Astrocyte of the spinal cord (primary cell): ENCODE results near the gene IMMT.
"Not testable (repeated sequence)": the region's sequence is repeated elsewhere in the genome, so short reads cannot be mapped to it uniquely, and the experiment has no call there.

Source experiments
- DNase-seq: peaks from one replicate; pipeline ENCODE4 v3.0.0; 2011; ENCODE audit warnings: low read depth, low spot score
- H3K4me3 ChIP-seq: 2 replicates; pipeline ENCODE4 v1.5.1; 2011; ENCODE audit warnings: low read depth, mild to moderate bottlenecking, low read length, moderate library complexity
- in situ Hi-C: cut with HindIII; loops from 2 replicates; pipeline ENCODE4 v1.10.0; 2017; ENCODE audit warnings: low sequenced_read_pairs
- TF ChIP-seq, protein P1 (sequence below): IDR thresholded peaks from 2 replicates; pipeline ENCODE4 v1.5.1; 2012; ENCODE audit warnings: low read depth, mild to moderate bottlenecking, low read length, inconsistent platforms

The IMMT gene

DNA sequence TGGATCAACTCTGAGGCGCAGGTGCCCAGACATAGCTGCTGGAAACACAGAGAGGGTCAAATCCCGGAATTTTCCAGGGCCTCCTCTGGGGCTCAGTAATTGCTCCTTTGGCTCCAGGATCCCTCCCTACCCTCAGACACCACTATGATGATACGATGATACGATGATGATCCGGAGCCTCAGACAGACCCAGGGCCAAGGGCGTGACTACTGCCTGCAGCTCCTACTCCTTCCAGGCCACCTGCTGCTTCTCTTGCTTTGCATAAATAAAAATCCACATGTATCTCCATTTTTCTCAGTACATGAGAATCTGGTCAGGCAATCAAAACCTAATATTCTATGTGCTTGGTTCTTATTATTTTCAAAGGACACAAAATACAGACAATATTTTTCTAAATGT, 37.6 kb upstream of the IMMT start:
- TF ChIP-seq, protein P1, sequence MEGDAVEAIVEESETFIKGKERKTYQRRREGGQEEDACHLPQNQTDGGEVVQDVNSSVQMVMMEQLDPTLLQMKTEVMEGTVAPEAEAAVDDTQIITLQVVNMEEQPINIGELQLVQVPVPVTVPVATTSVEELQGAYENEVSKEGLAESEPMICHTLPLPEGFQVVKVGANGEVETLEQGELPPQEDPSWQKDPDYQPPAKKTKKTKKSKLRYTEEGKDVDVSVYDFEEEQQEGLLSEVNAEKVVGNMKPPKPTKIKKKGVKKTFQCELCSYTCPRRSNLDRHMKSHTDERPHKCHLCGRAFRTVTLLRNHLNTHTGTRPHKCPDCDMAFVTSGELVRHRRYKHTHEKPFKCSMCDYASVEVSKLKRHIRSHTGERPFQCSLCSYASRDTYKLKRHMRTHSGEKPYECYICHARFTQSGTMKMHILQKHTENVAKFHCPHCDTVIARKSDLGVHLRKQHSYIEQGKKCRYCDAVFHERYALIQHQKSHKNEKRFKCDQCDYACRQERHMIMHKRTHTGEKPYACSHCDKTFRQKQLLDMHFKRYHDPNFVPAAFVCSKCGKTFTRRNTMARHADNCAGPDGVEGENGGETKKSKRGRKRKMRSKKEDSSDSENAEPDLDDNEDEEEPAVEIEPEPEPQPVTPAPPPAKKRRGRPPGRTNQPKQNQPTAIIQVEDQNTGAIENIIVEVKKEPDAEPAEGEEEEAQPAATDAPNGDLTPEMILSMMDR, result no peak
- no peak for DNase-seq
- in situ Hi-C loops, result no loop called here
- H3K4me3 ChIP-seq, result no peak overlapping the region

DNA sequence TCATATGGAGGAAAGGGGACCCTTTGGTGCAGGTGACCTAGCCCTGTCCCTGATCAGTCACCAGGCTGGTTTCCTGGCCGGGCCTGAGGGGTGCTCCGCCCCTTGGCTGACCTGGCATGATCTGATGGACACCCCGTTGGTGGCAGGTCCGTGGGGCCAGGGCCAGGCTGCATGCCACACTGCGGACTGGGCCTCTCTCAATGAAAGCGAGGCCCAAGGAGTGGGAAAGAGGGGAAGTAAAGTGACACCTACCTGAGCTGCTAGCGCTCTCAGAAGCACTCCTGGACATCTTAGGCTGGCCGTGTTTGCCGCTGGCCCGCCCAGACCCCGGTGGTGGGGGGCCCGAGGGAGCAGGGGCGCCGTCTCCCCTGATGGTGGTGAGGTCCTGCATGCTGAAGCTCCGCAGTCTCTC, 37.1 kb upstream of the IMMT start:
- no peak overlapping the region for H3K4me3 ChIP-seq
- TF ChIP-seq, protein P1, result no peak
- in situ Hi-C loops, result no loop called here
- no peak for DNase-seq

DNA sequence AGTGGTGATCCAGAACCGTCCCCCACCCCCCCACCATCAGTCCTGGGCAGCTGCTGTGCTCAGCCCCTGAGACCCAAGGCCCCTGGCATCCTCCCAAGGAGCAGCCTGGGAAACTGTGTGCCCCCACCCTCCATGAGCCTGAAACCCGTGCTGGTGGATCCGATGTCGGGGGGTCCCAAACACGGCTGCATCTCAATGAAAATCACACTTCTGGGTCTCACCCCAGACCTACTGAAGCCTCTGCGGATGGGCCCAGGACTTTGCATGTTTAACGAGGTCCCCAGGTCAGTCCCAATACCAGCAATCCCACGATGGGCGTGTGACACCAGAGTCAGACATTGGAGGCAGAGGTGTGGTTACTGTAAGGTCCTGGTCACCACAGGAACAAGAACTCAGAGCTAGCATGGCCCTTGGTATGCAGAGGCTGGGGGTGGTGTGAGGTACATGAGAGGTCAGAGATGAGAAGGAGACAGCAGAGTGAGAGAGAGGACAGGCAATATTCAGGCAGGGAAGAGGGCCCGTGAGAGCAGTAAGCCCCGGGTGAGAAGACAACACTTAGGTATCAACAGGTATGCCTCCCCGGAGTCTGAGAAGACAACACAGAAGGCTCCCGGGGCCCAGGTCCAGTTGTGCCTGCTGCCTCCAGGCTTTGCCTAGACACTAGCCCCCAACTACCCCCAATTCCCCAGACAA, 36.6 kb upstream of the IMMT start:
- TF ChIP-seq, protein P1, result no peak
- no peak overlapping the region for H3K4me3 ChIP-seq
- DNase-seq, result no peak
- in situ Hi-C loops, result no loop called here

DNA sequence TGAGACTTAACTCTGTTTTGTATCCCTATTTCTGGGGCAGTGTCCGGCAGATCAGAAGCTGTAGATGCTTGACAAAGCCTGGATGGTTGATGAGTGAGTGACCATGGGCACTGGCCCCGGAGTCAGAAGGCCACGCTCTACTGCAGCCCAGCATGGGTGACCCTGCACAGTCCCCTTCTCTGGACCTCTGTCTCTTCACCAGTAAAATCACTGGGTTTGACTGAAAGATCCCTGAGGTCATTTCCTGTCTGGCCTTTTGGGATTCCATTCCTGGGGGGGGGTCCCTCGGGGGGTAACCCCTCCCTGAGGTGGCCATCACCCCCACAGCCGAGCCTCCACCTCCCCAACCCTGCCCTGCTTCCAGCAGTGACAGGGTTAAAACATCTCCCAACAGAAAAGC, 35.7 kb upstream of the IMMT start:
- TF ChIP-seq, protein P1, result no peak
- in situ Hi-C loops, result no loop called here
- H3K4me3 ChIP-seq, result no peak overlapping the region
- no peak for DNase-seq

DNA sequence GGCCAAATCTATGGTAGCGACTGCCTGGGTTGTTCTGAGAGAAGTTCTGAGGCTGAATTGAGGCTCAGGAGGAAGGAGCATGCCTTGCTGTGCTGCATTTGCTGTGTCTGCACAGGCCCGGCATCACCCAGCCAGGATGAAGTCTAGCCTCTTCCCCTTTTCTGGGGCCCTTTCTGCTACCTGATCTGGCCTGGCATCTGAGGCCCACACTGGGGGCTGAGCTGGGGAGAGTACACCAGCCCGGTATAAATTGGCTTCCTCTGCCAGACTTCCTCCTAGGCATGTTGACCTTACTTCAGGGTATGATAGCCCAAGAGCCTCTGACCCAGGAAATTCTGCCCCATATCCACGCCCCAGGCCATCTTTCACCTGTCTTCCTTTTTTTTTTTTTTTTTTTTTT, 34.0 kb upstream of the IMMT start:
- TF ChIP-seq, protein P1, result no peak
- in situ Hi-C loops, result no loop called here
- no peak overlapping the region for H3K4me3 ChIP-seq
- no peak for DNase-seq

DNA sequence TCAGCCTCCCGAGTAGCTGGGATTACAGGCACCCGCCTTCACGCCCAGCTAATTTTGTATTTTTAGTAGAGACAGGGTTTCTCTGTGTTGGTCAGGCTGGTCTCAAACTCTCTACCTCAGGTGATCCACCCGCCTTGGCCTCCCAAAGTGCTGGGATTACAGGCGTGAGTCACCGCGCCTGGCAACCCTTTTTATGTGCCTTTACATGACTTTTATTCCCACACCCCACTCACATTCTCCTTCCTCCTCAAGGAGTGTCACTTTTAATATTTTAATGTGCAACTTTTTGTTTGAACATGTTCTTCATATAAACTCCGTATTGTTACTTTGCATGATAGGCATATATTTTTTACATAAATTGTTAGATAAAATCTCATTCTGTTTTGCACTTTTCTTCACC, 33.3 kb upstream of the IMMT start:
- in situ Hi-C loops, DNase-seq, H3K4me3 ChIP-seq: not testable (repeated sequence)

DNA sequence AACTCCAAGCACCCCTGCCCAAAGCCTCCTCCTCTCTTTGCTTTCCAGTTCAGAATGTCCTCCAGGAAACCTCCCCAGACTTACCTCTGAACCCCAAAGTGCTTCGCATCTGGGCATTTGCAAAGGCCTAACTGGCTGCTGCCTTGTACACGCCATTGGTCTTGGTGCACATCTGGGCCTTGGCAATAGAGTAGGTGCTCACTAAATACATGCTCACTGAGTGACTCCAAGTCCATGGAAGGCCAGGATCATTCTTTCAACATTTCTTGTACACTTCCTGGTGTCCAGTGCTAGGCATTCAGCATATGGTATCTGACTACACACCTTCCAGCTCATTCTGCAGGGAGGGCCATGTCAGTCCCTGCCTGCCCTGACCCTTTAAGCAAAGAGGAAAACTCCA, 32.4 kb upstream of the IMMT start:
- TF ChIP-seq, protein P1, result no peak
- no peak for DNase-seq
- in situ Hi-C loops, result no loop called here
- H3K4me3 ChIP-seq, result no peak overlapping the region
